ENCODE data around the gene CTNS.

GRCh38 chr17:3632287-3632686, 4.3 kb upstream of the CTNS start:
- TF ChIP-seq CTCF (IDR thresholded peaks at IDR 0.05) (no peak), ZFX (IDR thresholded peaks at IDR 0.05; ENCODE audit: borderline replicate concordance) (no peak)

All from 22Rv1 (cell line).